Suppressor macrophage (primary cell): ENCODE measurements around the gene ADARB2.

Source experiments
- DNase-seq, 4 experiments: peaks; one replicate each; pipeline ENCODE4 v3.0.0-alpha.2; 2020 to 2022

The ADARB2 gene

GRCh38 chr10:1611936-1612550, 125.3 kb downstream of the ADARB2 start:
- DNase-seq, result no peak

DNA sequence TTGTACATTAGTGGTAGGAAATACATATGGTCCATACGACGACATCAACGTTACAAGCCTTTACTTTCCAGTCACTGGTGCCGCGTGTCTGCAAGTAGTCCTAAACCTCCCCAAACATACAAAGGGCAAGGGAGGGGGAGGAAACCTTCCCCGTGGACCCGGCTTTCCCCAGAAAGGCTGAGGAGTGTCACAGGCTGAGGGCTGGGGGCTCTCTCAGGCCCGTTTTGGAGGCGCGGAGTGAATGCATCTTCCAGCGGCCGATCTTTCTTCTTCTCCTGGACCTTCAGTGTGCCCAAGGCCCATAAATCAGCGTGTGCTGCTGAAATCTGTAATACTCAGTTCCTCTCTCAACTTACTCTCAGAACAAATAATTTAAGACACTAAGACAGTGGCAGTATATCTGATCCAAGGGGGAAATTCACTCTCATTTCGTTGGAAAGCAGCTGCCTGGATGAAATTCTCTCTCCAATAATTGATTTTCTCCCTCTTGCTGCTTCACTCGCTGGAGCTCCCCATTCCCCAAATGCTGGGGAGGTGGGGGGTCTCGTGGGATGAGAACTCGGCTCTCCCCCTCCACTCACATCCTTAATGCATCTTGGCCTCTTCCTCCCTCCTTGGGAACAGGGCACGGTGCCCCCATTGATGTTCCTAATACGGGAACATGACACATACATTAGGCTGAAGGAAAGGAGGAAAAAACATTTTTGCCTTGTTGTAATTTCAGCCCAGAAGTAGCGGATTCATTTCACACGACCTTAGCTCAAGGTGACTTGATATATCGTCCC, 126.1 kb downstream of the ADARB2 start:
- no peak for DNase-seq

GRCh38 chr10:1609648-1609970, 127.7 kb downstream of the ADARB2 start:
- no peak for DNase-seq

DNA sequence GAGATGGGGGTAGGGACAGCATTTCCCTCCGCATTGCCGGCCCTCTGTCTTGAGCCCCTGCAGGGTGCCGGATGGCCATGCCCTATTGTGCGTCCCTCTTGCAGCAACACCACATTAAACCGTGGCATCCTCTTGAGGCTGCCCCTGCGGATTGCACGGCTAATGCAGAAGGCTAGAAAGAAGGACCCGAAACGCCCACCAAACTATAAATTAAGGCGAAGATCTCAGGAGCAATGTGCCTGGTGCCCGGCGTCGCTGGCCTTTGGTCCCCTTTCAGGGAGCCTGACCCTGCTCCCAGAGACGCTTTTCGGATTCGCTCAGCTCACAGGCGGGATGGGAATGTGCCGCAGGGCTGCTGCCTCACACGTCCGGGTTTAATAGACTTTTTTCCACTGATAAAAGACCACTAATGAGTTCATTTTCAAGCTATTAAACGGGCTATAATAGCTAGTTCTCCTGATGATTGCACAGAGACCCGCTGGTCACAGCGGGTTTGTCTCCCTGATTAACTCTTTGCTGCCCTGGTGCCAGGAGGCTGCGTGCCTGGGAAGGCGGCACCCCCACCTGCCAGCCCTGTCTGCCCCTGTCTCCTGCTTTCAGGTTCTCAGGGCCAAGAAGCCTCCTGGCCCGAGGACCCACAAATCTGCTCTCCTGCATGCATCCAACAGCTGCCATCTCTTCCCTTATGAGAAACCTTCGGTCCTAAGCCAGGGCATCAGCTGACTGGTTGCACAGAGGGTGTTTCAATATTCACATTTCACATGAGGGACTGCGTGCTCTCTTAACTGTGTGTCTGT, 128.3 kb downstream of the ADARB2 start:
- DNase-seq, result no peak

- DNase-seq, result no peak
Measured at GRCh38 chr10:1608408-1608807, 128.9 kb downstream of the ADARB2 start.

DNA sequence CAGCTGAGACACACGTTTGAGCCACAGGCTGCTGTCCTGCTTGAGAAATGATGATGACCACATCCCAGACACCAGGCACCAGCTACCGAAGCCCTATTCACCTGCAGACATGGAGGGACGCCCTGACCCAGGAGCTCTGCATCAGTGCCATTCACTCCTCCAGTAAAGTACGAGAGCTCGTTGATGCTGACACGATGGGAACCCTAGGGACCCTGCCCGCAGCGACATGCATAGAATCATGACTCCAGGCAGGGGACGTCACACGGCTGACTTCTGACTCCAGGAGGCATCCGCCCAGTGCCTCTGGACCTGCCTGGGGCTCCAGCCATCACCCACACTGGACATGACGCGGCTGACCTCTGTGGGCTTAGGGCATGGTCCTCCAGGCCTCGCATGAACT, 129.9 kb downstream of the ADARB2 start:
- no peak for DNase-seq

DNA sequence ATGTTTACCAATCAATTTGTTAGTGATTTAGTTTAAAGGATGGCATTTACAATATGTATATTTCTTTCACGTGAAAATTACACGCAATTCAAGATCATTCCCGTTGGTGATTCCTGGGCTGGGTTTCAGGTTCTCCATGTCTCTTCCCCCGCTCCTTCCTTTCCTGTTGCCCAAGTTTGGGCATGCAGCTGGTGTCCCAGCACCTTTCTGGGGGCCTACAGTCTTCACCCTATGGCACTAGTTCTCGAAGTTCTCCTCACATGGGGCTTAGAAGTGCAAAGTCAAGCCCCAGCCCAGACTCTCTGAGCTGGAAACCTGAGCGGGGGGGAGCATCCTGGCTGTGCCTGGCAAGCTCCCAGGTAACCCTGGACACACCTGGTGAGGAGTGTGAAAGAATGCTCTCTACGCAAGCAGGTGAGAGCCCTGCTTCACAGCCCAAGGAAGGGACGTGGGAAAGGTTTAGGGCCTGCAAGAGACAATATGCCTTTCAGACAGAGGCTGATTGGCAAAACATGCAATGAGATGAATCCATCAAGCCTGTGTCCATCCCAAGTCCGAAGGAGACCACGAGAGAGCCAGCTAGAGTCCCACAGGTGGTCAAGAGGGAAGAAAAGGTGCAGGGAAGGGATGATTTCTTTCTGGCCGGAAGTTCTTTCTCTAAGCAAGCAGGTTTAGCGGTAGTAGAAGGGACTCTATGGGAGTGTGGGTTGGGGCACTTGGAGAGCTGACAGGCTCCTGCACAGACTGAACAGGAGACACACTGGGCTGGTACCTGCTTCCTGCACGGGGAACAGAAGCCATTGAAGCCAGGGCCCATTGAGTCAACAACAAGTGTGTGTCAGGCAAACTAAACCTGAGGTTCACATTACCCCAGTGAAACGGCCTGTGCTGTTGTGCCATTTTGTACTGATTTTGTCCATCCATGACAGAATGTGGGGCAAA, 131.1 kb downstream of the ADARB2 start:
- DNase-seq, result no peak

DNA sequence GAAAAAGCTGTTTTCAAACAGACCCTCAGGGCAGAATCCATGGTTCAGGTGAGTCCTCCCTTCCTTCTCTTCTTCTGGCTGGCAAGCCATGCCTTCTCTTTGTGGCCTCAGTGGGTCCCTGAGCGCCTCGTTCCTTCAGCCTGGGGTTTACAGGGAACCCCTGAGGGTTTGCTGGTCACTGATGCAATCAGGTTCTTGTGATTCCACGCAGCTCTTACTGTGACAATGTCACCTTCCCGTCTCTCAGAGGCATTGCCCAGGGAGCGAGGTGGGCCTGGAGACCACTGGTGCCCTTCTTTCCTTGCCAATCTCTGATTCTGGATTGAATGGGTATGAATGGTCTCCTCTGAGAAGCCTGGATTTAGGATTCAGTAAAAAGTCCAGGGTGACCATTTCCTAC, 132.2 kb downstream of the ADARB2 start:
- DNase-seq, result no peak

- DNase-seq, result no peak
Measured at GRCh38 chr10:1604246-1604645, 133.1 kb downstream of the ADARB2 start.

GRCh38 chr10:1603181-1603580, 134.1 kb downstream of the ADARB2 start:
- DNase-seq, result no peak

- DNase-seq, result no peak
Measured at GRCh38 chr10:1602037-1602484, 135.3 kb downstream of the ADARB2 start.

GRCh38 chr10:1601406-1601805, 135.9 kb downstream of the ADARB2 start:
- no peak for DNase-seq

DNA sequence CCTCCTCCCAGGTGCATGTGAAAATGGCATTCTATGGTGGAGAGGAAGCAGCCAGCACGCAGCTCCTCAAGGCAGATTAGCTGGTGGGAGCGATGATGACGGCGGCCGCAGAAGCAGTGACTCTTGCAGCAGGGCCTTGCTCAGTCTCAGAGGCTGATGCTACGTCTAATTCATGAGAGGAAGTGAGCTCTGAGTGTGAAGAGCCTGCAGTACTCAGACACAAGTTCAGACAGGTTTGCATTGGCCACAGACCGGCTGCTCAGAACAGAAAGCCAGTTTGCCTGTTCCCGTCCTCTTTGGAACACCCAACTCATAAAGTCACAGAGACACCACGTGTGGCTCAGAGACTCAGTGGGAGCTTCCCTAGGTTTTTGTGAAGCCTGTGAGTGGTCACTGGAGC, 136.5 kb downstream of the ADARB2 start:
- no peak for DNase-seq

DNA sequence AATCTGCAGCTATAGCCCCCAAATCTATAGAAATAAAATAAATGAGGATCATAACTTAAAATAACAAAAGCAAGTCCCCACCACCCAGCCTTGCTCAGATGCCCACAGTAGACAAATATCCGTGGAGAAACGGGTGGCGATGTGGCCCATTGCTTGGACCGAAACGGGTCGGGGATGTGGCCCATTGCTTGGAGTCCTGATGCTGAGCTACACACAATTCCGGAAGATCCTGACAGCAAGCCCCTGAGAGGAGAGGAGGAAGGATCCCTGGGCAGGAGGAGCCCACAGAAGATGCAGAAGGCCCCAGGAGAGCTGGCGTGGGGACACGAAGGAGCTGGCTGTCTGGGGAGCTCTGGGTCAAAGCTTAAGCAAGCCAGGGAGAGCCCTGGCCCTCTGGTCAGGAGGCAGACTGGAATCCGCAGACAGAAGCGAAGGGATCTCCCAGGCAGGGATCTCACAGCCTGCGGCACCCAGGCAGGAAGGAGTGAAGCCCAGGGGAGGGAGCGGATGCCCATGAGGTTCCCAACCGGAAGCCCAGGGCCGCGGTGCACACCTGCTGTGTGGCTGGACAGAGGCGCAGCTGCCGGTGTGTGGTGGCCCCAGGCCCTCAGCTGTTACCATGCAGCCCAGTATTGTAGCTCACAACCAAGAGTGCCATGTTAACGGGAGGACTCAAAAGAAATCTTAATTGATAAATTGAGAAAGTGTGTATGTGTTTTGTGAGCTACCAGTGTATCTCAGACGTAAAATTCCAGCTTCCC, 138.8 kb downstream of the ADARB2 start:
- DNase-seq, result no peak

DNA sequence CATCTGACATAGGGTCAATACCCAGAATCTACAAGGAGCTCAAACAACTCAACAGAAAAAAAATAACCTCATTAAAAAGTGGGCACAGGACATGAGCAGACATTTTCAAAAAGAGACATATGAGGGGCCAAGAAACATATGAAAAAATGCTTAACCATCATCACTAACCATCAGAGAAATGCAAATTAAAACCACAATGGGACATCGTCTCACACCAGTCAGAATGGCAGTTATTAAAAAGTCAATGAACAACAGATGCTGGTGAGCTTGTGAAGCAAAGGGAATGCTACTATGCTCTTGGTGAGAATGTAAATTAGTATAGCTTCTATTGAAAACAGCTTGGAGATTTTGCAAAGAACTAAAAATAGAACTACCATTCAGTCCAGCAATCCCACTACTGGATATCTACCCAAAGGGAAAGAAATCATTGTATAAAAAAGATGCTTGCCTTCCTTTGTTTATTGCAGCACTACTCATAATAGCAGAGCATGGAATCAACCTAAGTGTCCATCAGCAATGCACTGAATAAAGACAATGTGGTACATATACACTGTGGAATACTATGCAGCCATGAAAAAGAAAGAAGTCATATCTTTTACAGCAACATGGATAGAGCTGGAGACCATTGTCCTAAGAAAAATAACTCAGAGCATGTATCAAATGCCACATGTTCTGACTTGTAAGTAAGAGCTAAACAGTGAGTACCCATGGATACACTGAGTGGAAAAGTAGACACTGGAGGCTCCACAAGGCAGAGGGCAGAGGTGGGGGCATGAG, 139.8 kb downstream of the ADARB2 start:
- DNase-seq, result no peak

- DNase-seq, result no peak
Measured at GRCh38 chr10:1596482-1597099, 140.7 kb downstream of the ADARB2 start.

GRCh38 chr10:1595726-1596125, 141.6 kb downstream of the ADARB2 start:
- DNase-seq, result no peak

DNA sequence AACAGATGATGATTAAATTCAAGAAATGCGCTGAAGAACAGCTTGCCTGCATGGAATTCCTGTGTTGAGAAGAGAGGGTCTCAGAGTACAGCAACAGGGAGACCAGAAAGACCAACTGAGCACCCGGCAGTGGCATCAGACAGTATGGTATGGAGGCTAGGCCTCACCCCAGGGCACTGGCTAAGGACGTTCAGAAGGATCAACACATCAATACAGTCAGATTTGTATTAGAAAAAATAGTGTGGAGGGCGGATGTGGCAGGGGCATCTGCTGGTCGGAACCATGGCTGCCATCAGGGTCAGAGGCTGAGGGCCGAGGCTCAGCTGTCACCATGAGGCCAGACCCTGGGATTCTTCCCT, 142.1 kb downstream of the ADARB2 start:
- no peak for DNase-seq

GRCh38 chr10:1594372-1595241, 142.7 kb downstream of the ADARB2 start:
- DNase-seq, result no peak

GRCh38 chr10:1591742-1592141, 145.6 kb downstream of the ADARB2 start:
- no peak for DNase-seq
